Activated CD4-positive, alpha-beta T cell treated with anti-CD3 and anti-CD28 coated beads for 4 hours (primary cell): Measurements from ENCODE around the gene KISS1.
"Not testable (repeated sequence)": the region's sequence is repeated elsewhere in the genome, so short reads cannot be mapped to it uniquely, and the experiment has no call there.

ENCODE experiments used
- DNase-seq, 2 donors: peaks; one replicate each; pipeline ENCODE4 v3.0.0-alpha.2; 2020

The KISS1 gene, protein sequence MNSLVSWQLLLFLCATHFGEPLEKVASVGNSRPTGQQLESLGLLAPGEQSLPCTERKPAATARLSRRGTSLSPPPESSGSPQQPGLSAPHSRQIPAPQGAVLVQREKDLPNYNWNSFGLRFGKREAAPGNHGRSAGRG

DNA sequence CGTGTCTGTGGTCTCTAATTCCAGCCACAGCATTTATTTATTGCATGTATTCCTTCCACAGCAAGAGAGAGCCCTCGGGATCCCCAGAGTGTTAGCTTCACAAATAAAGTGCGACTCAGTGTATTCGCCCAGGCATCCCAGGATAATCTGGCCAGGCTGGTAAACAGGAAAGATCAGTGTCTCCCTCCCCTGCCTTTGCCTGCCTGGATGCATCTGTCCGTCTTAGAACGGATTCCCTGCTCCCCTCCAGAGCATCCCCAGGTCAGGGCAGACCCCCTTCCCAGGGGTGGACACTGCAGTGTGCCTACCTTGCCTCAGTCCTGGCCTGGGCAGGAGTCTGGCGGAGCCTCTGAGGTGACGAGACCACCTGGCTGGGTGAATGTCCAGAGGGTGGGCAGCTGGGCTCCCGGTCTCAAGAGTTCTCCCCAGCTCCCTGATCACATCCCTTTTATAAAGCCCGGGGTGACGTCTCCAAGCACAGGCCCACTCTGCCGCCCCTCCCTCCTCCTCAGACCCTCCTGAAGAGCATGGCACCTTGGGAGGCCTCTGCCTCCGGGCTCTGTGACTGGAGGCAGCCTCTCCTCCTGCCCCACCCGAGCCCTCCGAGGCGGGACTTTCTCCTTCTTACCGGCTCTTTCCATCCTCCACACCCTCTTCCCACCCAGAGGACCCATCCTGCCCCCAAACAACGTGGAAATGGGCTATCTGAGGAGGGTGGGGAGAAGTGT is at the start of gene KISS1:
TSS of gene KISS1 (minus strand) at position 424 of the 728 bp plus-strand sequence. CDS start 3,615 bp downstream, outside the sequence.
- no peak for DNase-seq

DNA sequence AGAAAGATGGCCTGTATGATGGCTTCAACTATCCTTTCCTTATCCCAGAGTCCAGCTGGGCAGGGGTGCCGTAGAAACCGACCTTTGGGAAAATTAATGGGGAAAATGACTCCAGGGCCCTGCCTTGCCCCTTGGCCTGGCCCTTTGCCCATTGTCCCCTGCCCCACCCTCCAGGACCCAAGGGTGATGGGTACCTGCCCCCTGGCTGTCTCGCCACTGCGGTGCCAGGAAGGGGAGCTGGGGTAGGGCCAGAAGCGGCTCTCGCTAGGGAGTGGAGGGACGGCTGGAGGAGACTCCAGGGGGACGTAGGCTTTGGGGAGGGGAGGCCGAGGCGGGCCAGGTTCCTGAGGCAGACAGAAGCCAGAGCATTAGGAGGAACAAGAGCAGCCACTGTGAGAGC is 46.6 kb upstream of the KISS1 start:
- no peak for DNase-seq

DNA sequence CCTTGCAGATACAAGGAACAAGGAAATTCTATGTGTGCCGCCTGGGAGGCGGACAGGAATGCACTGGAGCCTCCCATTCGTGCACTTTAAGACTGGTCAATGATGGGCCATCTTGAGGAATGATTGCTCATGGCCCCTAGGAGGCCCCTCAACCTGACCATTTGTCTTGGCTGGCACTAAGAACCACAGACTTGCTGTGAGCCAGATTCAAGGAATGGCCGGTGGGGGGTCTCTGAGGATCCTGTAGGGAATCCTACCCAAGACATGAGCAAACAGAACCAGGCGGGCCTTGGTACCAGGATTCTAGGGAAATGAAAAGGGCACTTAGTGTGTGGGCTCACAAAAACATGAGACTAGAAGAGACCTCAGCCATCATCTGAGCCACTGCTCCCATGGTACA is 45.6 kb upstream of the KISS1 start:
- DNase-seq: no peak

DNA sequence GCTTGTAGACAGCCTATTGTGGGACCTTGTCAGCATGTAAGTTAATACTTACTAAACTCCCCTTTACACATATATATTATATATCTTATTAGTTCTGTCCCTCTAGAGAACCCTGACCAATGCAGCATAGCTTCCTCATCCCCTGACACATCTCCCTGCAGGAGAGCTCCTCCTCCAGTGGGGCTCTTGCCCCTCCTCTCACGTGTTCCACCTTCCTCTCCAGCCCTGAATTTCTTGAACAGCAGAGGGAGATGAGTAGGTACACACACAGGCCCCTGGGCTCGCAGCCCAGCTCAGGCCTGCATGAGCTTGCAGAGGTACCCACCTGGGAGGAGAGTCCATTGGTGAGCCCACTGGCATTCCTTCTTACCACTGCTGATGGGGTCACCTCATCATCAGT is 44.8 kb upstream of the KISS1 start:
- DNase-seq: no peak

DNA sequence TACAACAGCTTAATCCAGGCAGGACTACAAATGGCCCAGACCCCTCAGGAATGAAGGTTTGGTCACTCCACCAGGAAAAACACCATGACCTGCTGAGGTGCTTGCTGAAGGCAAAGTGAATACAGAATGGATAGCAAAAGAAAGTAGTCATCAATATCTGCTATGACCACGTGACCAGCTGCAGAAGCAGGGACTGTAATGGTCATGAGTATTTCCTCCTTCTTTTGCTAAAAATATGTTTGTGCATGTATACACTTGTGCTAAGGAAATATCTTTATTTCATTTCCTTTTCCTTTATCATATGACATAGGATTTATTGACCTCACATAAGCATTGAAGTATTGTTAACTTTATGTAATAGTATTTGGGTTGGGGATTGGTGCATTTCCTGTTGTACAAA is 43.9 kb upstream of the KISS1 start:
- DNase-seq: no peak

DNA sequence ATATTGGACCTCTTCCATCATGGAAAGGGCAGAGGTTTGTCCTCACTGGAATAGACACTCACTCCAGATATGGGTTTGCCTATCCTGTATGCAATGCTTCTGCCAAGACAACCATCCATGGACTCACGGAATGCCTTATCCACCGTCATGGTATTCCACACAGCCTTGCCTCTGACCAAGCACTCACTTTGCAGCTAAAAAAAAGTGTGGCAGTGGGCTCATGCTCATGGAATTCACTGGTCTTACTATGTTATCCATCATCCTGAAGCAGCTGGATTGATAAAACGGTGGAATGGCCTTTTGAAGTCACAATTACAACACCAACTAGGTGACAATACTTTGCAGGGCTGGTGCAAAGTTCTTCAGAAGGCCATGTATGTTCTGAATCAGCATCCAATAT is 43.1 kb upstream of the KISS1 start:
- DNase-seq: not testable (repeated sequence)

DNA sequence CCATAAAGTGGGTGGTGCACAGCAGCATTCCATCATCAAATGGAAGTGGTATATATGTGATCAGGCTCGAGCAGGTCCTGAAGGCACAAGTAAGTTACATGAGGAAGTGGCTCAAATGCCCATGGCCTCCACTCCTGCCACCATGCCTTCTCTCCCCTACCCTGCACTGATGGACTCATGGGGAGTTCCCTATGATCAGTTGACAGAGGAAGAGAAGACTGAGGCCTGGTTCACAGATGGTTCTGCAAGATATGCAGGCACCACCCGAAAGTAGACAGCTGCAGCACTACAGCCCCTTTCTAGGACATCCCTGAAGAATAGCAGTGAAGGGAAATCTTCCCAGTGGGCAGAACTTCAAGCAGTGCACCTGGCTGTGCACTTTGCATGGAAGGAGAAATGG is 42.2 kb upstream of the KISS1 start:
- not testable (repeated sequence) for DNase-seq

DNA sequence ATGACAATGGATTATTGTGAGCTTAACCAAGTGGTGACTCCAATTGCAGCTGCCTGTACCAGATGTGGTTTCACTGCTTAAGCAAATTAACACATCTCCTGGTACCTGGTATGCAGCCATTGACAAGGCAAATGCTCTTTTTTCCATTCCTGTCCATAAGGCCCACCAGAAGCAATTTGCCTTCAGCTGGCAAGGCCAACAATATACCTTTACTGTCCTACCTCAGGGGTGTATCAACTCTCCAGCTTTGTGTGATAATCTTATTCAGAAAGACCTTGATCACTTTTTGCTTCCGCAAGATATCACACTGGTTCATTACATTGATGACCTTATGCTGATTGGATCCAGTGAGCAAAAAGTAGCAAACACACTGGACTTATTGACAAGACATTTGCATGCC is 41.2 kb upstream of the KISS1 start:
- DNase-seq: not testable (repeated sequence)

DNA sequence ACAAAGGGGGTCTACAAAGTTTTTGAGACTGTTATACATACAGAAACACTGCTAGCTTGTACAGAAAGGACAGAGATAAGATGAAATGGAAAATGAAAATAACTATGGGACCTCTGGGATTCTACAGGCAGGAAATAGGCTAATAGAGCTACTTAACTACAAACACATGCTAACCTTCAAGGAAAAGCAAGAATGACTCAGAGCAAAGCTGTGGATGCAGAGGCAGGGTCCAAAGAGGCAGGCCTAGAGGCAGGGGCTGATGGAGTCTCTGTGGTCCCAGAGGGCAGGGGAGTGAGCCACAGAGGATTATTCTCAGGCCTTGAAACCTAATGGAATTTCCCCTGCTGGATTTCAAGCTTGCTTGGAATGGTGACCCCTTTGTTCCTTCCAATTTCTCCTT is 36.2 kb upstream of the KISS1 start:
- DNase-seq: no peak

DNA sequence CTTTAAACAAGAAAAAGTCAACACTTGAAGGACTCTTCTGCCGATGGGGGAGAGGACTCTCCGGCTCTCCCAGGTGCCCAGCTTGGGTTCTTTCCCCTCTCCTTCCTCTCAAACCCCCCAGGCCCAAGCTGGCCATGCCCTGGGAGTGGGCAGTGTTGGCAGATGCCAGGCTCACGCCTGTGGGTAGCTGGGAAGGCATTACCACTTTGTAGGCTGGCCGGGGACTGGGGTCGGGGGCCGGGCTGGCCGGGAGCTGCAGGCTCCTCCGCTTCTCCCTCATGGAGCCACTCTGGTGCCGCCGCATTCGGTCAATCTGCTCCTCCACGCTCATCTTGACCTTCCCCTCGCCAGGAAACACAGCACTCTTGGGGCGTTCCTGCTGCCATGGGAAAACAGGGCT is 33.9 kb upstream of the KISS1 start:
- DNase-seq: no peak

DNA sequence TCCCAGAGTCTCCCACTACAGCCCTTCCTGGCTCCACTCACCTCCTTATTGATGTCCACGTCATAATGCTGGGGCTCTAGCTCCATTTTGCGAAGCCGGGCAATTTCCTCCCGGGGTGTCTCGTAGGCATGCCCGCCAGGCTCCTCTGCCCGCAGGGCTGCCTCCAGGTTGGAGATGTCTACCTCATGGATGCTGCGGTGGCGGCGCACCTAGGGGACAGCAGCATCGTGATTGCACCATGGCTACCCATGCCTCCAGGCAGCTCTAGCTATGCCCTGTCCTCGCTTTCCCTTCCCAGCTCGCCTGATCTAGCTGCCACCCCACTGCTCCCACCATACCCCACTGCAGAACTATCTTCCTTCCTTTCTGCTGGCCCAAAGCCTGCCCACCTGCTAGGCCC is 32.6 kb upstream of the KISS1 start:
- no peak for DNase-seq

DNA sequence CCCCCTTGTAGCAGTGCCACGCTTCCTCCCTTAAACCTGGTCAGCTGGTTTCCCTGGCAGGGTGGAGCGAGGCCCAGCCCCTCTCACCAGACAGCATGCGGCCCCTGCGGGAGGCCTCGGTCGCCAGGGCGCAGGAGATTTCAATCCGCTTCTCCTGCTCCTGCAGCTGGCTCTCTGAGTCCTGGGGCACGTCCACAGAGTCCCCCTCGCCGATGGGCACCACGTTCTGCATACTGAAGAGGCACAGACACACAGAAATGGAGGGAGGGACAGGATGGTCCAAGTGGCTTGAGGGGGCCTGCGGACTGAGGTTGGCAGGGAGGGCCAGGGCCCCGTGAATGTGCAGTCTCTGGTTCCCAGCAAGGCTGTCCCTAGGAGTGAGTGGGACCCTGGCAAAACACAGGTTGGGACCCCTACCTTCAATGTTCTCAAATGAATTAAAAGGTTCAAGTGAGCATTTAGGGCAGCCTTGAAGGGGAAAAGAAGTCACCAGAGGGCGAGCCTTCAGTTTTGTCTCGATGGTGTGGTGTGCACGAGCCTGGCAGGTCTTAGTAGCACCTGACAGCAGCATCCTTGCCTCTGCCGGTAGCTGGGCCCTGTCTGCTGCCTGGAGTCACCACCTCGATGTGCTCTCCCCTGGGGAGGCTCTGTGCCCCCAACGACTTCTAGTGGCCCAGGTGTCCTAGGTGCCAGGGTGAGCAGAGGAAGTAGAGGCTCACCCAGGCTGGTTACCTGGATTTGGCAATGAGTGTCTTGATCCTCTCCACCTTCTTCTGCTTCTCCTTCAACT is 31.9 kb upstream of the KISS1 start:
- no peak for DNase-seq

DNA sequence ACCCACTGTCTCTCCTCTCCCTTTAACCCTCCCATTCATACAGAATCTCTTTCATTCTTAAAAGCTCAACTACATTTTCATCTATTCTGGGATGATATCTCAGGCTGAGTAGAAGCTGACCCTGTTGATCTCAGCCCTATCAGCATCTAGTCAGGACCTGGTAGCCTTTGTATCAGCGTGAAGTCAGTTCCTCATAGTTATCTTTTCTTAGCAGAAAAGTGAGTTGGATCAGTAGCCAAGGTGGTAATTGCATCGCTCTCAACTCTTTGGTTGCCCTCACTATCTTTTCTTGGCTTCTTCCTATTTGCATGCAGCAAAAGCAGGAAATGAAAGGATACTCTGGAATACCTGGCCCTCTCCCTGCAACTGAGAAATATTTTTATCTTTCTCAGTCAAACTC is 31.1 kb upstream of the KISS1 start:
- no peak for DNase-seq

DNA sequence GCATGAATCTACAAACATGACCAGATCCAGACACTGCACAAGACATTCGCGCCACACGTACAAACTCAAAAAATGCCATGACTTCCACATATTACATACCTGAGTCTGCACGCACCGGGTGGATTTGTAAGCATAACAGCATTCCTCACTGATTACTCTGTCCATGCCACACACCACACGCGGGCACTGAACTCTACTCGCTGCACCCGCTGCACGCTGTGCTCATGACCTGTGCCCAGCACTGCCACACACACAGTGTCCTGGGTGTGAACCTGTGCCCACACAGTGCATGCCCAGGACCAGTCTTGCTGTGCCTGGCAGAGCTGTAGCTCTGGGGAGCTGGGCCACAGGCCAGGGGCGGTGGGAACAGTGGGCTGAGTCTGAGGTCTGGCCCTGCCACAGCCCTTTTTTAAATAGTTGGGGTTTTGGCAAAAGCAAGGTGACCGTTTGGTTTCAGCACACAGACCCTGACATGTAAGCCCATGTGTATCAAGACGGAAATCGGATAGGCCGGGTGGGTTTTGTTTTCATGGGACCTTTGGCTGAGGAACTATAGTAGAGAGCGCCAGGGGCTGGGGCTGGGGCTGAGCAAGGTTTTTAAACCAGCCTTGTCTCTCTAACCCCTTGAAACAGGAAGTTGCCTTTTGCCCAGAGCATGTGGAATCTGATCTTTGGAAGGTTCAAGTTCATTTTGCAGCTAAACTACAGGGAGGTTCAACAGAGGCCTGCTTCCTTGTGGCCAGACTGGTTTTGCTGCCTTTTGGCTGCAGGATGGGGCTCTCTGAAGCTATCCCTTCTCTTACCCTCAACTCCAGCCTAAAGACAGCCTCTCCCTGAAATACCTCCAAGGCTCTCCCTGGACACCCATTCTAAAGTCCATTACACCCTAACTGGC is 29.8 kb upstream of the KISS1 start:
- no peak for DNase-seq

DNA sequence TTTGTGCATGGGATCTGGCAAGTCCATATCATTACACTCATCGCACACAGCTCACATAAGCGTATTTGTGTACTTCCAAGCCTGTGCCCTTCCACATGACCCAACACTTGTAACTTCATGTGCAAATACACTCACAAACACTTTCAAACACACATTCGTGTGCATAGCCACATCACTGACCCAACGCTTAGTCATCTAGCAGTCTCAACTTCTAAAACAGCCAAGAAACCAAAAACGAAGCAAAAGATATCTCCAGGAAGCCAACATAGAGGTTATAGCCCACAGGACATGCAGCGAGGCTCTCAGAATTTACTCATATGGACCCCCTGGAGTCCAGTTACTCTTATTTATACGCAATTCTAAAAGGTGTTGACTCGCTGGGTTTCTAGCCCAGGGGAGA is 28.4 kb upstream of the KISS1 start:
- DNase-seq: no peak

DNA sequence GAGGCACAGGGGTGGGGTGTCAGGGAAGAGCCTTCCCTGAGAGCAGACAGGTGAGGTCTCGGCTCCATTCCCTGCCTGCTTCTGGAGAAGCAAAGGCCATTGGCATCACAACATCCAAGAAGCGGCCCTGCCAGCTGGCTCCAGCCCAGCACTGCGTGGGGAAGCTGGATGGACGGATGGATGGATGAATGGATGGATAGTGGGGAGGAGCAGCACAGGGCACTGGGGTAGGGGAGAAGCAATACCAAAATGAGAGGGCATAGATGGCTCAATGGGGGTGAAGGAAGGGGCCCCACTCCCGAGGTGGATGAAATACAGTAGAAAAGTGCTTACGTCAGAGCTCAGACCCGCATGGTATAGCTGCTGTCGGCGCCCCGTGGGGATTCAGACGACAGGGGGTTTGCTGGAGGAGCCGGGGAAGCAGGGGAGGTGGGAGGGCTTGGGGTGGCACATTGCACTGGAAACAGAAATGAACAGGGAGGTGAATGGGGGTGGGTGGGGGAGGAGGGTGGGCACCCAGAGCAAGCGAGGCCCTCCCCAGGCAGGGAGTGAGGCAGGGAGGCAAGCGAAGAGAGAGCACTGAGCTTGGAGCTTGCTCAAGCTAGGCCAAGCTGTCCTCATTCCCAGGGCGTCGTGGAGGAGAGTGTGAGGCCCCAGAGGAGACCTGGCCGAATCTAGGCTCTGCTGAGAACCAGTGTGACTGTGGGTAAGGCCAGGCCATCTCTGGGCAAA is 27.0 kb upstream of the KISS1 start:
- no peak for DNase-seq

DNA sequence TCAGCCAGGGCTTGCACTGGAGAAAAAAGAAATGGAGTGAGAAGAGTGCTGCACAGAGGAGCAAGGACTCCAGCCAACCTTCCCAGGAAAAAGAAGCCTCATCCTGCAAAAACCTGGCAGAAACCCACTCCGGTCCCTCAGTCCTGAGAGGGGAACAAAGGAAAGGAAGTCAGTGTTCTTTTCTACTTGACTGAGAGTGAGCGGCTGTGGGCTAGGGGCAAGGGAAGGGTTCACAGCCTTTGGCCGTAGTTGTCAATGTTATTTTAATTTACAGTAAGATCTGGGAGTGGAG is 26.4 kb upstream of the KISS1 start:
- no peak for DNase-seq

DNA sequence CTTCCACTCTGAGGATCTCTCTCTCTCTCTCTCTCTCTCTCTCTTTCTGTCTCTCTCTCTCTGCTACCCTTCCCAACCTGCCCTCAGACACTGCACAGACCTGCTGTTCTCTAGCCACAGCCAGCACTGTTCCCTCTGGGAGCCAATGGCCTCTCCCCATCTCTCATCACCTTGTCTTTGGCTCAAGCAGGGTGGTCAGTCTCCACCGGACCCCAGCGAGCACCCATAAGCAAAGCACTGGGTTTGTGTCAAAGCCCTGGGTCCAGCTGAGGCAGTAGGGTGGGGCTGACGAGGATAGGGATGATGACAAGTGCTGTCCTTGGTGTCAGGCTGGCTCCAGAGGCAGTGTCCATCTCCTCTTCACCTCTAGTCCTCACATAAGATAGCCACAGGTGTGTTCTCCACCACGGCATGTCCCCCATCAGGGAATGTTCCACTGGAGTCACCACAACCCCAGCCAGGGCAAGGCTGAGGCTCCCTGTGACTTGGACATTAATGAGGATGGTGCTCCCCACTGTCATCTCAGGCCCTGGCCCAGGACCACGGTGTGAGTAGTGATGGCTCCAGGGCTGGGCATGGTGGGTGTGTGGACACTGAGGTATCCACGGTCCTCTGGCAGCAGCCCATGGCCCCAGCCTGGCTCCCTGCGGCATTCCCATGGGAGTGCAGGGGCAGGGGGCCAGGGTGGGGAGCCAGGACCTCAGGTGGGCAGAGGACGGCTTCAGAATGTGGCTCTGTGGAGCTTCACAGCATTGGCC is 25.9 kb upstream of the KISS1 start:
- no peak for DNase-seq

DNA sequence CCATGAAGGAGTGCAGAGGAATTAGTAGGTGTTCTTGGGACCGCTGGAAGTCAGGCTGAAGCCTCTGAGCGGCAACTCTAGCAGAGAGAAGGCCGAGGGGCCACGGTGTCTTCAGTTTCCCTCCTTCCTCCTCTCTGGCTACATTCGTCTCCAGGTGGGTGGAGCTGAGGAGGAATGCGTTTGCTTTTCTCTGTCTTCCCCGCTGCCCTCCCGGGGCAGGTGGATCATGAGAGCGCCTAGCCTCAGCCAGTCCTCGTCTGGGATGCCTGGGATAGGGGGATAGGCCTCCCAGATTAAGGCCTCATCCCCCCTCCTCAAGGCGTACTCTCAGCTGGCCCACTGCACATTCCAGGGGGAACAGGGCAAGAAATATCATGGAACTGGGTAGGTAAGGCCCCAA is 25.0 kb upstream of the KISS1 start:
- DNase-seq: no peak

DNA sequence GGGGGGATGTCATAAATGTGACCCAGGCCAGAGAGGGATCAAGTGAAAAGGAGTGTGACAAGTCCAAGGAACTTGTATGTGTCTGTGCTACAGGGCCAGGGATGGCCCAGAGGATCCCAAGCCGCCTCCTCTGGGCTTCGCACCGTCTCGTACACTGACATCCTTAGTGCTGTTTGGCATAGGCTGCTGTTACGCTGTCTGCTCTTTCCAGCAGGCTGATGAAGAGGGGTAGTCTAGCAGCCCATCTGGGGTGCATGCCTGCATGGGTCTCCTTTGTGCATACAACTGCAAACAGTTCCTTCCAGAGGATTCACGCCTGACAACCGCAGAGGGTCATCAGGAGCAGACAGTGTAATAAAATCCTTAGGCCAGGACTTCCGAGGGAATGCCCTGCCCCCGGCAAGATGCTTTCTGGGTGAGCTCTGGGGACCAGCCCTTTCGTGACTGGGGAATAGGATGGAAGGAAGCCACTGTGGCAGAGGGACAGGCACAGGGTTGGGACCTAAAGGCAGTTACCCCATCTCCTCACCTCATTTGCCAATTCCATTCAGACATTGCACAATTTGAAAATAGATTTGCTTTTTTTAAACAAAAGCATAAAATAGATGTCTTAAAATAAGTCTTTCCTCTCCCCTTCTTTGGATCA is 23.8 kb upstream of the KISS1 start:
- no peak for DNase-seq

DNA sequence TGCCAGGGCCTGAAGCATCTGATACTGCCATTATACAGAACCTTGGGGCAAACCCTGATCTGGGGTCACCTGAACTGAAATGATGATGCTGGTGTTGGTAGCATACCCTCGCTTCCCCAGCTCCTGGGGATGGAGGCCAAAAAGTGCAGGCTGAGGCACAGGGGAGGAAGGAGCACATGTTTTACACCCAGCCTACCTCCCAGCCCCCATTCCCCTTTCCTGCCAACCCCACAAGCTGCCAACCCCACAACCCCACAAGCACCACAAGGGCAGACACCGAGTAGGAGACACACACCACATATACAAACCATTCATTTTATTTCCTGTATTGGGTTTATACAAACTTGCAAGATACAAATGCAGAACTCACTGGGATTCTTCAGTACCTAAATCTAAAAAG is 22.3 kb upstream of the KISS1 start:
- no peak for DNase-seq

DNA sequence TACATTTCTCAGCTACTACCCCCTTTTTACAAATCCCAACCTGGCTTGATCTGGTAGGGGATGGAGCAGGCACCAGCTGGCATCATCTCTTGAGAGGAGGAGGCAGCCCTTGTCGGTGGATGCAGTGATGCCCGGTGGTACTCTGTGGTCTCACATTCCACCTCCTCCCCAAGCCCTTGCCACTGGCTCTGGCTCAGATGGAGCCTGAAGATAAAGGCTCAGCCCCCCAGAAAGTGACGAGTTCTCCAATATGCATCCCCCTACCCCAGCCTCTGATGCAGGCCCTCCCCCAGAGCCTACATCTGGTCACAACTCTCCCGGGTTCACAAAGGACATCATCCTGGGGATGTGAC is 21.3 kb upstream of the KISS1 start:
- DNase-seq: no peak
